ENCODE results near the gene DLGAP3.
A peak's percentile ranks its signal among the peaks of the same experiment; 100 is the strongest.

DLGAP3 gene

GRCh38 chr1:34907487-34908090 is 21.9 kb downstream of the DLGAP3 start:
- no peak for TF ChIP-seq TCF4 (CRISPR knock-in tag; IDR thresholded peaks at IDR 0.05; ENCODE audit: borderline replicate concordance)
- TF ChIP-seq SNAI2 (CRISPR knock-in tag; IDR thresholded peaks at IDR 0.05): 0 out of 2 replicates have a peak, but pooled peaks have one; percentile 33

DNA sequence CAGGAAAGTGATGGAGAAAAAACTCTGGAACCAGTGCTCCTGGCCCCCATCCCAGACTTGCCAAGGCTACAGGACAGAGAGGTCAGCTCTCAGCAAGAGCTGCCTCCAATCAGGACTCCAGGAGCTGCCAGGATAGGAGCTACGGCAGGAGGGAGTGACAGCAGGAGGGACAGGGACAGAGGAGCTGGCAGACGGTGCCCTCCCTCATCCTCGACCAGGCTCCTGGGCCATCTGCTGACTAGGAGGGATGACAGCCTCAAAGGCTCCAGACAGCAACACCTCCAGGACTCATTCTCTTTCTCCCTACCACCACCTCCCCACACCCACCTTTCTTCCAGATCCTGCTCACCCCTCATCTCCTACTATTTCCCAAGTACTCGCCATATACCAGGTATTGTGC is 22.7 kb downstream of the DLGAP3 start:
- no peak for TF ChIP-seq ARNTL (CRISPR knock-in tag; IDR thresholded peaks at IDR 0.05; ENCODE audit: borderline replicate concordance, low read depth)
- TF ChIP-seq TOX (CRISPR knock-in tag; IDR thresholded peaks at IDR 0.05; ENCODE audit: borderline replicate concordance): no peak
- TF ChIP-seq, protein P1, sequence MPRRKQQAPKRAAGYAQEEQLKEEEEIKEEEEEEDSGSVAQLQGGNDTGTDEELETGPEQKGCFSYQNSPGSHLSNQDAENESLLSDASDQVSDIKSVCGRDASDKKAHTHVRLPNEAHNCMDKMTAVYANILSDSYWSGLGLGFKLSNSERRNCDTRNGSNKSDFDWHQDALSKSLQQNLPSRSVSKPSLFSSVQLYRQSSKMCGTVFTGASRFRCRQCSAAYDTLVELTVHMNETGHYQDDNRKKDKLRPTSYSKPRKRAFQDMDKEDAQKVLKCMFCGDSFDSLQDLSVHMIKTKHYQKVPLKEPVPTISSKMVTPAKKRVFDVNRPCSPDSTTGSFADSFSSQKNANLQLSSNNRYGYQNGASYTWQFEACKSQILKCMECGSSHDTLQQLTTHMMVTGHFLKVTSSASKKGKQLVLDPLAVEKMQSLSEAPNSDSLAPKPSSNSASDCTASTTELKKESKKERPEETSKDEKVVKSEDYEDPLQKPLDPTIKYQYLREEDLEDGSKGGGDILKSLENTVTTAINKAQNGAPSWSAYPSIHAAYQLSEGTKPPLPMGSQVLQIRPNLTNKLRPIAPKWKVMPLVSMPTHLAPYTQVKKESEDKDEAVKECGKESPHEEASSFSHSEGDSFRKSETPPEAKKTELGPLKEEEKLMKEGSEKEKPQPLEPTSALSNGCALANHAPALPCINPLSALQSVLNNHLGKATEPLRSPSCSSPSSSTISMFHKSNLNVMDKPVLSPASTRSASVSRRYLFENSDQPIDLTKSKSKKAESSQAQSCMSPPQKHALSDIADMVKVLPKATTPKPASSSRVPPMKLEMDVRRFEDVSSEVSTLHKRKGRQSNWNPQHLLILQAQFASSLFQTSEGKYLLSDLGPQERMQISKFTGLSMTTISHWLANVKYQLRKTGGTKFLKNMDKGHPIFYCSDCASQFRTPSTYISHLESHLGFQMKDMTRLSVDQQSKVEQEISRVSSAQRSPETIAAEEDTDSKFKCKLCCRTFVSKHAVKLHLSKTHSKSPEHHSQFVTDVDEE (CRISPR knock-in tag; IDR thresholded peaks at IDR 0.05): no peak
- no peak for TF ChIP-seq BACH2 (CRISPR knock-in tag; IDR thresholded peaks at IDR 0.05; ENCODE audit: borderline replicate concordance)
- TF ChIP-seq CSDC2 (CRISPR knock-in tag; IDR thresholded peaks at IDR 0.05): no peak
- no peak for TF ChIP-seq GLIS3 (CRISPR knock-in tag; IDR thresholded peaks at IDR 0.05)
- no peak for TF ChIP-seq POU6F1 (CRISPR knock-in tag; IDR thresholded peaks at IDR 0.05; ENCODE audit: borderline replicate concordance, low read depth)
- TF ChIP-seq ZNF8 (CRISPR knock-in tag; IDR thresholded peaks at IDR 0.05): no peak
- TF ChIP-seq, protein P2, sequence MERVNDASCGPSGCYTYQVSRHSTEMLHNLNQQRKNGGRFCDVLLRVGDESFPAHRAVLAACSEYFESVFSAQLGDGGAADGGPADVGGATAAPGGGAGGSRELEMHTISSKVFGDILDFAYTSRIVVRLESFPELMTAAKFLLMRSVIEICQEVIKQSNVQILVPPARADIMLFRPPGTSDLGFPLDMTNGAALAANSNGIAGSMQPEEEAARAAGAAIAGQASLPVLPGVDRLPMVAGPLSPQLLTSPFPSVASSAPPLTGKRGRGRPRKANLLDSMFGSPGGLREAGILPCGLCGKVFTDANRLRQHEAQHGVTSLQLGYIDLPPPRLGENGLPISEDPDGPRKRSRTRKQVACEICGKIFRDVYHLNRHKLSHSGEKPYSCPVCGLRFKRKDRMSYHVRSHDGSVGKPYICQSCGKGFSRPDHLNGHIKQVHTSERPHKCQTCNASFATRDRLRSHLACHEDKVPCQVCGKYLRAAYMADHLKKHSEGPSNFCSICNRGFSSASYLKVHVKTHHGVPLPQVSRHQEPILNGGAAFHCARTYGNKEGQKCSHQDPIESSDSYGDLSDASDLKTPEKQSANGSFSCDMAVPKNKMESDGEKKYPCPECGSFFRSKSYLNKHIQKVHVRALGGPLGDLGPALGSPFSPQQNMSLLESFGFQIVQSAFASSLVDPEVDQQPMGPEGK (CRISPR knock-in tag; IDR thresholded peaks at IDR 0.05; ENCODE audit: borderline replicate concordance): no peak
- TF ChIP-seq ISL1 (CRISPR knock-in tag; IDR thresholded peaks at IDR 0.05): no peak
- TF ChIP-seq OSR1 (CRISPR knock-in tag; IDR thresholded peaks at IDR 0.05): no peak
- no peak for TF ChIP-seq ZFP30 (CRISPR knock-in tag; IDR thresholded peaks at IDR 0.05)
- no peak for TF ChIP-seq ZC3H10 (CRISPR knock-in tag; IDR thresholded peaks at IDR 0.05)
- no peak for TF ChIP-seq TCF4 (CRISPR knock-in tag; IDR thresholded peaks at IDR 0.05; ENCODE audit: borderline replicate concordance)
- no peak for TF ChIP-seq CSRNP3 (CRISPR knock-in tag; IDR thresholded peaks at IDR 0.05)
- no peak for TF ChIP-seq ZFP3 (CRISPR knock-in tag; IDR thresholded peaks at IDR 0.05)
- no peak for TF ChIP-seq CREB5 (CRISPR knock-in tag; IDR thresholded peaks at IDR 0.05; ENCODE audit: low read depth)
- no peak for TF ChIP-seq ZNF70 (CRISPR knock-in tag; IDR thresholded peaks at IDR 0.05)
- TF ChIP-seq RARB (CRISPR knock-in tag; IDR thresholded peaks at IDR 0.05): no peak
- no peak for TF ChIP-seq ZNF565 (CRISPR knock-in tag; conservative IDR thresholded peaks at IDR 0.05; ENCODE audit: low read depth)
- ATAC-seq: no peak

More at GRCh38 chr1:34907487-34908090, 21.9 kb downstream of the DLGAP3 start:
- ATAC-seq: no peak

DNA sequence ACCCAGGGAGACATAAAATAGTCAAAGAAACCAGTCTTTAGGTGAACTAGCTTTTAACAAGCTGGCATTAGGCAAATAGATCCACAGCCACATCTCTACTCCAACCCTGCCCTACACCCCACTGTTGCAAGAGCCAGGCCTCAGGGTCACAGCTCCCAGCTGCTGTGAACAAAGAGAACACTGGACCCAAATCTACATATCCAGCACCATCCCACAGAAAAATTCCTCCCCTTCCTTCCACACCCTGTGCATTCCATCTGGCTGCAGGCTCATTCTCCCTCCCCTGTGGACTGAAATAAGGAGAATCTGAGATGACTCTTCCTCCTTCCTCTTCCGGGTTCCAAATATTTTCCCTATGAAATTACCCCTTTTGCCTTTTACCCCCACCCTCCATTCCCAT is 23.2 kb downstream of the DLGAP3 start:
- ATAC-seq: no peak
- no peak for TF ChIP-seq ARNTL (CRISPR knock-in tag; IDR thresholded peaks at IDR 0.05; ENCODE audit: borderline replicate concordance, low read depth)
- no peak for TF ChIP-seq POU6F1 (CRISPR knock-in tag; IDR thresholded peaks at IDR 0.05; ENCODE audit: borderline replicate concordance, low read depth)
- no peak for TF ChIP-seq GLIS3 (CRISPR knock-in tag; IDR thresholded peaks at IDR 0.05)
- no peak for TF ChIP-seq TCF4 (CRISPR knock-in tag; IDR thresholded peaks at IDR 0.05; ENCODE audit: borderline replicate concordance)
- no peak for TF ChIP-seq ZNF70 (CRISPR knock-in tag; IDR thresholded peaks at IDR 0.05)
- TF ChIP-seq CSDC2 (CRISPR knock-in tag; IDR thresholded peaks at IDR 0.05): no peak
- TF ChIP-seq ZNF8 (CRISPR knock-in tag; IDR thresholded peaks at IDR 0.05): no peak
- TF ChIP-seq, protein P1 (CRISPR knock-in tag; IDR thresholded peaks at IDR 0.05): no peak
- no peak for TF ChIP-seq PPARA (CRISPR knock-in tag; IDR thresholded peaks at IDR 0.05; ENCODE audit: borderline replicate concordance)
